ENCODE results near the gene TPMT. TPM values are rescaled to one million over a fixed set of nuclear protein-coding genes. Genes with fewer than 3 reads are reported as not detected.
"Not testable (repeated sequence)": the region's sequence is repeated elsewhere in the genome, so short reads cannot be mapped to it uniquely, and the experiment has no call there.

Gene TPMT
- total RNA-seq, 1 experiment from 2014 or later = 14.4 TPM

GRCh38 chr6:18179770-18180356, 25.0 kb upstream of the TPMT start (continued):
- TF ChIP-seq AFF4 (CRISPR knock-in tag; IDR thresholded peaks at IDR 0.05; ENCODE audit: borderline replicate concordance) = no peak
- no peak for TF ChIP-seq TCF7 (CRISPR knock-in tag; IDR thresholded peaks at IDR 0.05; ENCODE audit: low read depth)

- peaks cover 27% of the 10 kb centered on the region for H3K36me3 Mint-ChIP-seq
- DNase-seq (ENCODE audit: low spot score) (no peak), ATAC-seq (no peak)
- TF ChIP-seq NR1H2 (CRISPR knock-in tag; IDR thresholded peaks at IDR 0.05) (no peak), AFF4 (CRISPR knock-in tag; IDR thresholded peaks at IDR 0.05; ENCODE audit: borderline replicate concordance) (no peak), FOXP1 (CRISPR knock-in tag; IDR thresholded peaks at IDR 0.05; ENCODE audit: borderline replicate concordance) (no peak), STAT6 (CRISPR knock-in tag; conservative IDR thresholded peaks at IDR 0.05; ENCODE audit: low read depth) (no peak)
- H3K9me3 Mint-ChIP-seq = peaks cover 3% of the 10 kb centered on the region; the same call in 1 of the 2 replicates
- H3K27me3 Mint-ChIP-seq (ENCODE audit: low read depth) = no peaks in the 10 kb centered on the region
- H3K4me1 Mint-ChIP-seq = peaks cover 27% of the 10 kb centered on the region
- ChIA-PET POLR2A (no interaction called here), CTCF (interaction anchor here (0.6 kb wide), 1 partner anchor 12 kb away, joined by 4 read pairs; no protein-coding TSS in a partner anchor)
- H3K27ac Mint-ChIP-seq = peak overlapping the region; percentile 59
- no peak overlapping the region for H3K4me3 Mint-ChIP-seq
Measured at GRCh38 chr6:18178960-18179615, 24.2 kb upstream of the TPMT start.

GRCh38 chr6:18177286-18177965, 22.5 kb upstream of the TPMT start:
- peaks cover 25% of the 10 kb centered on the region for H3K36me3 Mint-ChIP-seq
- CTCF ChIA-PET = no interaction called here
- DNase-seq (ENCODE audit: low spot score) (no peak), ATAC-seq (no peak)
- TF ChIP-seq ZNF121 (CRISPR knock-in tag; IDR thresholded peaks at IDR 0.05) (0 out of 2 replicates have a peak, but pooled peaks have one; percentile 23), SMAD3 (CRISPR knock-in tag; IDR thresholded peaks at IDR 0.05; ENCODE audit: borderline replicate concordance) (no peak)
- peaks cover 3% of the 10 kb centered on the region; the same call in 1 of the 2 replicates for H3K9me3 Mint-ChIP-seq
- peaks cover 15% of the 10 kb centered on the region for H3K4me1 Mint-ChIP-seq
- H3K4me3 Mint-ChIP-seq = no peak overlapping the region
- no peaks in the 10 kb centered on the region for H3K27me3 Mint-ChIP-seq (ENCODE audit: low read depth)
- POLR2A ChIA-PET = no interaction called here
- no peak overlapping the region for H3K27ac Mint-ChIP-seq

- DNase-seq (ENCODE audit: low spot score); H3K4me3 Mint-ChIP-seq; ATAC-seq; H3K27me3 Mint-ChIP-seq (ENCODE audit: low read depth); CTCF ChIA-PET; H3K9me3 Mint-ChIP-seq; POLR2A ChIA-PET; H3K4me1 Mint-ChIP-seq; H3K27ac Mint-ChIP-seq: not testable (repeated sequence)
- peaks cover 25% of the 10 kb centered on the region for H3K36me3 Mint-ChIP-seq
Measured at GRCh38 chr6:18176198-18176597, 21.3 kb upstream of the TPMT start.

All from WTC11 (cell line).